CD8-positive, alpha-beta memory T cell (primary cell): Measurements from ENCODE around the gene SREBF1. TPM values are rescaled to one million over a fixed set of nuclear protein-coding genes. Genes with fewer than 3 reads are reported as not detected.

Experiments
- CTCF ChIA-PET: fragments of 350-600 bp; sonication (Branson Sonifier 250); formaldehyde crosslinking; loops from one replicate; lab custom pipeline; 2021; ENCODE audit warnings: antibody characterized with exemption; lab: Charles Lee
- POLR2A ChIA-PET: fragments of 350-600 bp; sonication (Branson Sonifier 250); formaldehyde crosslinking; loops from one replicate; lab custom pipeline; 2021; ENCODE audit warnings: antibody characterized with exemption; lab: Charles Lee
- DNase-seq, 5 donors: peaks; one replicate each; pipeline versions ENCODE4 v3.0.0 to v3.0.0-alpha.2; 2020 to 2022; ENCODE audit warnings: mixed read lengths in 1 of 5
- H3K27ac ChIP-seq: one replicate; pipeline ENCODE4 v1.7.0; 2013; ENCODE audit warnings: low read depth, mild to moderate bottlenecking, low read length, moderate library complexity
- H3K27me3 ChIP-seq: 2 replicates; pipeline ENCODE4 v1.7.0; 2013; ENCODE audit warnings: low read length, mild to moderate bottlenecking; ENCODE audit not compliant: insufficient read depth, poor library complexity, severe bottlenecking
- H3K36me3 ChIP-seq: 2 replicates; pipeline ENCODE4 v1.7.0; 2013; ENCODE audit warnings: mild to moderate bottlenecking, low read length, moderate library complexity; ENCODE audit not compliant: insufficient read depth
- H3K4me1 ChIP-seq: 2 replicates; pipeline ENCODE4 v1.7.0; 2013; ENCODE audit warnings: mild to moderate bottlenecking, low read length, moderate library complexity; ENCODE audit not compliant: insufficient read depth
- H3K4me3 ChIP-seq: 2 replicates; pipeline ENCODE4 v1.7.0; 2013; ENCODE audit warnings: mild to moderate bottlenecking, low read length
- H3K9me3 ChIP-seq: 2 replicates; pipeline ENCODE4 v1.7.0; 2013; ENCODE audit warnings: mild to moderate bottlenecking, low read length
- H3K27ac Mint-ChIP-seq, 8 donors: one replicate each; pipeline ENCODE4 v1.8.0; 2020 to 2021; ENCODE audit warnings: mixed read lengths in 8 of 8, mild to moderate bottlenecking in 6 of 8, inconsistent platforms in 3 of 8, moderate library complexity in 3 of 8
- H3K27me3 Mint-ChIP-seq, 2 donors: one replicate each; pipeline ENCODE4 v1.8.0; 2020 to 2021; ENCODE audit warnings: mixed read lengths in 2 of 2, mild to moderate bottlenecking in 1 of 2, moderate library complexity in 1 of 2
- H3K36me3 Mint-ChIP-seq, 3 donors: one replicate each; pipeline ENCODE4 v1.8.0; 2020 to 2021; ENCODE audit warnings: mixed read lengths in 3 of 3, inconsistent platforms in 1 of 3, mild to moderate bottlenecking in 1 of 3
- H3K4me1 Mint-ChIP-seq, 3 donors: one replicate each; pipeline ENCODE4 v1.8.0; 2020 to 2021; ENCODE audit warnings: mixed read lengths in 3 of 3, inconsistent platforms in 1 of 3, mild to moderate bottlenecking in 1 of 3
- H3K4me3 Mint-ChIP-seq, 7 donors: one replicate each; pipeline ENCODE4 v1.8.0; 2020 to 2021; ENCODE audit warnings: mixed read lengths in 7 of 7, mild to moderate bottlenecking in 6 of 7, moderate library complexity in 4 of 7, inconsistent platforms in 2 of 7
- H3K9me3 Mint-ChIP-seq, 5 donors: one replicate each; pipeline ENCODE4 v1.8.0; 2020 to 2022; ENCODE audit warnings: mixed read lengths in 5 of 5, mild to moderate bottlenecking in 3 of 5, moderate library complexity in 2 of 5, inconsistent platforms in 1 of 5
- polyA plus RNA-seq: library from polyadenylated mRNA; unstranded; fragments of 300-500 nt; fragmentation: Illumina TruSeq; gene quantifications from one replicate; pipeline ENCODE4 v1.2.3, GENCODE V29; 2021
- total RNA-seq, 2 experiments: library from RNA; stranded (reverse); gene quantifications; one replicate each; pipeline ENCODE4 v1.2.3, GENCODE V29; 2021

SREBF1 gene
- total and polyA plus RNA-seq, 3 experiments from 2014 or later: 16.4 to 29.6 (median 27.2) TPM

DNA sequence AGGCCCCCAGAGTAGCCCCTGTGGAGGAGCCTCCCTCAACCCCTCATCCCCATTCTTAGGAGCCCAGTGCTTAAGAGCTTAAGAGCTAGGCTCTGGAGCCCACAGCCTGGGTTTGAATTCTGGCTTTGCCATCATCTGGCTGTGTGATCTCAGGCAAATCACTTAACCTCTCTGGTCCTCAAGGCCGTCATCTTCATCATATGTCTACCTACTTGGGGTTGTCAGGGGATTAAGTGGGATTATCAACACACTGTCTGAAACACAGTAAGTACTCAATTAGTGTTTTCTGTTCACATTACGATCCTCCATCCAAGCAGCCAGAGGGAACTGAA is 4.8 kb downstream of the SREBF1 start:
- ChIA-PET CTCF (interaction anchor here (1.1 kb wide), 1 partner anchor 29 kb away, joined by 3 read pairs; no protein-coding TSS in a partner anchor), POLR2A (no interaction called here)
- Histone ChIP-seq H3K4me3 (no peak overlapping the region), H3K9me3 (no peaks in the 10 kb centered on the region), H3K36me3 (peaks cover 7% of the 10 kb centered on the region), H3K27ac (no peak overlapping the region), H3K27me3 (no peaks in the 10 kb centered on the region), H3K4me1 (peaks cover 41% of the 10 kb centered on the region)
- peaks cover 0 to 3% (median 0%) of the 10 kb centered on the region in 5 donors for H3K9me3 Mint-ChIP-seq
- H3K4me3 Mint-ChIP-seq: peak overlapping the region in 1 of 7 donors; percentile 10
- peaks cover 0 to 19% (median 4%) of the 10 kb centered on the region in 3 donors for H3K36me3 Mint-ChIP-seq
- DNase-seq: no peak
- peaks cover 45 to 70% (median 54%) of the 10 kb centered on the region in 3 donors for H3K4me1 Mint-ChIP-seq
- H3K27me3 Mint-ChIP-seq: peaks cover 0 to 6% of the 10 kb centered on the region in 2 donors
- peak overlapping the region in 5 of 8 donors; percentile 10 to 82 (median 44) for H3K27ac Mint-ChIP-seq

- Mint-ChIP-seq H3K4me3 (peak overlapping the region in 1 of 7 donors; percentile 10), H3K36me3 (peaks cover 0 to 22% (median 4%) of the 10 kb centered on the region in 3 donors), H3K27me3 (peaks cover 0 to 6% of the 10 kb centered on the region in 2 donors), H3K4me1 (peaks cover 50 to 74% (median 58%) of the 10 kb centered on the region in 3 donors), H3K27ac (peak overlapping the region in 2 of 8 donors; percentile 26 to 82), H3K9me3 (peaks cover 0 to 3% (median 0%) of the 10 kb centered on the region in 5 donors)
- no peak for DNase-seq
- POLR2A ChIA-PET: no interaction called here
- CTCF ChIA-PET: interaction anchor here (1.1 kb wide), 1 partner anchor 29 kb away, joined by 3 read pairs; no protein-coding TSS in a partner anchor
- H3K27ac ChIP-seq: no peak overlapping the region
- H3K4me1 ChIP-seq: peaks cover 45% of the 10 kb centered on the region
- H3K9me3 ChIP-seq: no peaks in the 10 kb centered on the region
- no peaks in the 10 kb centered on the region for H3K27me3 ChIP-seq
- no peak overlapping the region for H3K4me3 ChIP-seq
- H3K36me3 ChIP-seq: peaks cover 7% of the 10 kb centered on the region
Observed at GRCh38 chr17:17831208-17832031, 5.4 kb downstream of the SREBF1 start.

DNA sequence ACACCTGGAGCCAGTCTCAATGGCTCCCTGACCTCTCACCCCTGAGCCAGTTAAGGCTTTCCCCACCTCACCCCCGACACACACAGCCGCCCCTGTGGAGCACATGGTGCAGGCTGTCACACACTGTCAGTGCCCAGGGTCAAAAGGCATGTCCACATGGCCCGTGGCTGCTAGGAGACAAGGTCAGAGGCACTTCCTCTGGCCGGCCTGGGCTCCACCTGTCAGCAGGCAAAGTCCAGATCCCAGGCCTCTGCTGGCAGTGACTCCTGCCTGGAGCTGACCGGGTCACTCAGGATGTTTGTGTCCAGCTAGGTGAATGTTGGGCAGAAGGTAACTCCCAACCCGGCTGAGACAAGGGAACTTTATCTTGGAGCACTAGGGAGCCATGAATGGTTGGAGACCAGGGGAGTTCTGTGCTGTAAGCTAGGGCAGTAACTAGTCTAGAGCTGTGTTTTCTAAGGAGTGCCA is 6.0 kb downstream of the SREBF1 start:
- Histone ChIP-seq H3K9me3 (no peaks in the 10 kb centered on the region), H3K36me3 (peaks cover 7% of the 10 kb centered on the region), H3K4me1 (peaks cover 49% of the 10 kb centered on the region), H3K27ac (no peak overlapping the region), H3K4me3 (no peak overlapping the region), H3K27me3 (no peaks in the 10 kb centered on the region)
- Mint-ChIP-seq H3K36me3 (peaks cover 0 to 22% (median 4%) of the 10 kb centered on the region in 3 donors), H3K4me1 (peaks cover 52 to 76% (median 61%) of the 10 kb centered on the region in 3 donors), H3K9me3 (no peaks in the 10 kb centered on the region), H3K27me3 (peaks cover 0 to 3% of the 10 kb centered on the region in 2 donors), H3K27ac (peak overlapping the region in 1 of 8 donors; percentile 82), H3K4me3 (no peak overlapping the region)
- no peak for DNase-seq
- POLR2A ChIA-PET: no interaction called here
- CTCF ChIA-PET: interaction anchor here (1.1 kb wide), 1 partner anchor 30 kb away, joined by 3 read pairs; no protein-coding TSS in a partner anchor

GRCh38 chr17:17830269-17830567 is 6.6 kb downstream of the SREBF1 start:
- CTCF ChIA-PET: no interaction called here
- Mint-ChIP-seq H3K27ac (peak overlapping the region in 3 of 8 donors; percentile 33 to 82 (median 75)), H3K4me1 (peaks cover 48 to 74% (median 57%) of the 10 kb centered on the region in 3 donors), H3K9me3 (no peaks in the 10 kb centered on the region), H3K36me3 (peaks cover 0 to 22% (median 4%) of the 10 kb centered on the region in 3 donors), H3K27me3 (peaks cover 0 to 1% of the 10 kb centered on the region in 2 donors), H3K4me3 (no peak overlapping the region)
- POLR2A ChIA-PET: no interaction called here
- Histone ChIP-seq H3K27ac (no peak overlapping the region), H3K36me3 (peaks cover 7% of the 10 kb centered on the region), H3K4me3 (no peak overlapping the region), H3K4me1 (peaks cover 48% of the 10 kb centered on the region), H3K9me3 (no peaks in the 10 kb centered on the region), H3K27me3 (no peaks in the 10 kb centered on the region)
- DNase-seq: no peak

- H3K4me3 ChIP-seq: no peak overlapping the region
- H3K9me3 Mint-ChIP-seq: no peaks in the 10 kb centered on the region
- H3K36me3 ChIP-seq: peaks cover 7% of the 10 kb centered on the region
- no peaks in the 10 kb centered on the region for H3K27me3 ChIP-seq
- H3K4me1 Mint-ChIP-seq: peaks cover 45 to 75% (median 54%) of the 10 kb centered on the region in 3 donors
- peak overlapping the region in 2 of 7 donors; percentile 9 to 44 for H3K4me3 Mint-ChIP-seq
- H3K9me3 ChIP-seq: no peaks in the 10 kb centered on the region
- H3K27me3 Mint-ChIP-seq: peaks cover 0 to 1% of the 10 kb centered on the region in 2 donors
- CTCF ChIA-PET: interaction anchor here (0.9 to 1.5 kb wide), 3 partner anchors 8 to 33 kb away, joined by 3 to 6 read pairs (median 3); no protein-coding TSS in a partner anchor
- no peak for DNase-seq
- no peak overlapping the region for H3K27ac ChIP-seq
- peak overlapping the region in 7 of 8 donors; percentile 37 to 98 (median 82) for H3K27ac Mint-ChIP-seq
- peaks cover 0 to 18% (median 4%) of the 10 kb centered on the region in 3 donors for H3K36me3 Mint-ChIP-seq
- H3K4me1 ChIP-seq: peaks cover 48% of the 10 kb centered on the region
- POLR2A ChIA-PET: interaction anchor here (1.2 kb wide), 1 partner anchor 8 kb away, joined by 5 read pairs; the partner anchor contains the start of gene SREBF1
Observed at GRCh38 chr17:17827826-17828621, 8.8 kb downstream of the SREBF1 start.

DNA sequence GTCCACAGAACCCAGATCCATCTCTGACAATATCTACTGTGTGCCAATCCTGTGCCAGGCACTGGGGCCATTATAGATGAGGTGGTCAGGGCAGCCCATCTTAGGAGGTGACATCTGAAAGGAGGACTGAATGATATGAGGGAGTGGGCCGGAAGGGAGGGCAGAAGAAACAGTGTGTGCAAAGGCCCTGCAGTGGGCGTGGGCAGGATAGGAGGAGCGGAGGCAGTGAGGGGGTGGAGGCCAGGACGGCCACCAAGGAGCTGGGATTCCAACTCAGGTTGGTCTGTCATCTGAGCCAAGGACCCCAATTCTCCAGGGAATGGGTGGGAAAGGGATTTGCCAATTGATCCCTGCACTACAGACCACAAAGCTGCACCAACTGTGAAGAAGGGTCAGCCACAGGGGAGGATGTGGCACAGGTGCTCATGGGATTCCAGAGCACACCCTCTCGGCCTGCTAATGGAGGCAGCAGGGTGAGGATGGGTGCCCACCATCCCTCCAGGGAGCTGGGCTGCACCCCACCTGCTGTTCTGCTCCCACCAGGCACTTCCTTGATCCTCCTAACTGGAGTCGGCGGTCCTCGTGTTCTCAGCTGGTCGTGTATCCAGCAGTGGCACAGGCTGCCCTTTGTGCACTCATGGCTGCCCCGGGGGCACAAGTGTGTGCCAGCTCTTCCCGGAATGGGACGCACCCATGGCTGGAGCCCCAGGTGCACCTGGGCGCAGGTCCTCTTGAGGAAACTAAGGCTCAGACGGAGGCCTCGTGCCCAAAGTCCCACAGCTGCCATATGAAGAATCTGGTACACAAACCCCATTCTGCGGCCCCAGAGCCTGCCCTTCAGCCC is 9.6 kb downstream of the SREBF1 start:
- ChIA-PET CTCF (interaction anchor here (0.9 to 1.1 kb wide), 2 partner anchors 9 to 15 kb away, joined by 3 read pairs; no protein-coding TSS in a partner anchor), POLR2A (interaction anchor here (1.2 kb wide), 1 partner anchor 9 kb away, joined by 5 read pairs; the partner anchor contains the start of gene SREBF1)
- Mint-ChIP-seq H3K27ac (peak overlapping the region; percentile 60 to 98 (median 89)), H3K9me3 (no peaks in the 10 kb centered on the region), H3K27me3 (peaks cover 0 to 1% of the 10 kb centered on the region in 2 donors), H3K4me3 (peak overlapping the region in 4 of 7 donors; percentile 16 to 71 (median 48)), H3K4me1 (peaks cover 45 to 80% (median 59%) of the 10 kb centered on the region in 3 donors), H3K36me3 (peaks cover 0 to 15% (median 2%) of the 10 kb centered on the region in 3 donors)
- H3K36me3 ChIP-seq: peaks cover 6% of the 10 kb centered on the region
- no peaks in the 10 kb centered on the region for H3K9me3 ChIP-seq
- peaks cover 57% of the 10 kb centered on the region for H3K4me1 ChIP-seq
- no peaks in the 10 kb centered on the region for H3K27me3 ChIP-seq
- no peak for DNase-seq
- H3K27ac ChIP-seq: peak overlapping the region; percentile 43
- H3K4me3 ChIP-seq: peak overlapping the region; percentile 32

- Mint-ChIP-seq H3K4me3 (peak overlapping the region; percentile 20 to 76 (median 66)), H3K27ac (peak overlapping the region; percentile 60 to 98 (median 90)), H3K36me3 (peaks cover 0 to 12% (median 0%) of the 10 kb centered on the region in 3 donors), H3K27me3 (peaks cover 0 to 1% of the 10 kb centered on the region in 2 donors), H3K9me3 (no peaks in the 10 kb centered on the region), H3K4me1 (peaks cover 44 to 86% (median 63%) of the 10 kb centered on the region in 3 donors)
- Histone ChIP-seq H3K36me3 (no peaks in the 10 kb centered on the region), H3K4me1 (peaks cover 65% of the 10 kb centered on the region), H3K27ac (peak overlapping the region; percentile 43), H3K9me3 (no peaks in the 10 kb centered on the region), H3K27me3 (no peaks in the 10 kb centered on the region), H3K4me3 (peak overlapping the region; percentile 32)
- peak in 1 of 5 donors; percentile 43 for DNase-seq
- POLR2A ChIA-PET: interaction anchor here (1.4 kb wide), 1 partner anchor 10 kb away, joined by 7 read pairs; no protein-coding TSS in a partner anchor
- CTCF ChIA-PET: interaction anchor here (0.9 to 1.5 kb wide), 3 partner anchors 9 to 34 kb away, joined by 3 to 7 read pairs (median 4); no protein-coding TSS in a partner anchor
Observed at GRCh38 chr17:17826342-17826713, 10.5 kb downstream of the SREBF1 start.
